GM21360 (cell line): ENCODE data around the gene PGRMC1.
"Not testable (repeated sequence)": the region's sequence is repeated elsewhere in the genome, so short reads cannot be mapped to it uniquely, and the experiment has no call there.

ENCODE experiments used
- ATAC-seq: cut with Tn5 transposase; IDR thresholded peaks from one replicate; pipeline ENCODE4 v1.9.1; 2021; ENCODE audit warnings: mild to moderate bottlenecking, moderate library complexity; ENCODE audit not compliant: unreplicated experiment

Gene PGRMC1

DNA sequence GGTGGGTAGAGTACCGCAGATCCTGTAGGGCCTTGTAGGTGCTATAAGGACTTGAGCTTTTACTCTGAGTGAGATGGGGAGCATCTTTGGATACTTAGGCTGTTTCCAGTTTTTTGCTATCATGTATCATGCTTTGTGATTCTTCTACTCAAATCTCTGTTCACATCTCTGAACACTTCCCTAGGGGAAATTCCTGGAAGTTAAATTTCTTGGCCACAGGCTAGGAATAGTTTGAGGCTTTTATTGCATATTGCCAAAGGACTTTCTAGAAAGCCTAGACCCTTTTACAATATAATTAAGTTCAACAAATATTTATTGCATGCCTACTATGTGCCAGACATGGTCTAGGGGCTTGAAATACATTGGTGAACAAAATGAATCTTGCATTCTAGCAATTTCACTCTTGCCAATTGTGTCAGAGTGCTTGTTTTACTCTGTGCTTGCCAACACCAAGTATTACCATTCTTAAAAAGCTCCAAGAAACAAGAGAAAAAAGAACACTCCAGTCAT, 4.1 kb upstream of the PGRMC1 start:
- ATAC-seq: no peak

DNA sequence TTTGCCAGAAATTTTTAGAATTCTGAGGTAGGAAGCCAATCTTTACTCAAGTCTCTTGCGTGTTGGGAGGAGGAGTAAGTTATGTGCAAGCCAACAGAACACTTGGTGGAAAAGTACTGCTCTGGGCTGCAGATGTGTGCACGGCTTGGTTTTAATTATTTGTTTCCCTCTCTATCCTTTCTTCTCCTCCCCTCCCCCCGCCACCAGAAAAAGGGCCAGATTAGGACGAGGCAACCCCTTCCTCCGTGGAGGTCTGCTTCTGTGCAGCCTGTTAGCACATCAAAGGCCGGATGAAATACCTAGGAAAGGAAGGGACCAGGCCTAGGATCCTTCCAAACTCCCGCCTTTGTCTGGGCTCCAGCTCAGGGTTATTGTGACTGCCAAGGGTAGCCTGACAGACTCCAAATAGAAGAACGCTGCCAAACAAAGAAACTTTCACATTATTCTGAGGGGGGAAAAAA, 1.0 kb upstream of the PGRMC1 start:
- ATAC-seq: no peak

DNA sequence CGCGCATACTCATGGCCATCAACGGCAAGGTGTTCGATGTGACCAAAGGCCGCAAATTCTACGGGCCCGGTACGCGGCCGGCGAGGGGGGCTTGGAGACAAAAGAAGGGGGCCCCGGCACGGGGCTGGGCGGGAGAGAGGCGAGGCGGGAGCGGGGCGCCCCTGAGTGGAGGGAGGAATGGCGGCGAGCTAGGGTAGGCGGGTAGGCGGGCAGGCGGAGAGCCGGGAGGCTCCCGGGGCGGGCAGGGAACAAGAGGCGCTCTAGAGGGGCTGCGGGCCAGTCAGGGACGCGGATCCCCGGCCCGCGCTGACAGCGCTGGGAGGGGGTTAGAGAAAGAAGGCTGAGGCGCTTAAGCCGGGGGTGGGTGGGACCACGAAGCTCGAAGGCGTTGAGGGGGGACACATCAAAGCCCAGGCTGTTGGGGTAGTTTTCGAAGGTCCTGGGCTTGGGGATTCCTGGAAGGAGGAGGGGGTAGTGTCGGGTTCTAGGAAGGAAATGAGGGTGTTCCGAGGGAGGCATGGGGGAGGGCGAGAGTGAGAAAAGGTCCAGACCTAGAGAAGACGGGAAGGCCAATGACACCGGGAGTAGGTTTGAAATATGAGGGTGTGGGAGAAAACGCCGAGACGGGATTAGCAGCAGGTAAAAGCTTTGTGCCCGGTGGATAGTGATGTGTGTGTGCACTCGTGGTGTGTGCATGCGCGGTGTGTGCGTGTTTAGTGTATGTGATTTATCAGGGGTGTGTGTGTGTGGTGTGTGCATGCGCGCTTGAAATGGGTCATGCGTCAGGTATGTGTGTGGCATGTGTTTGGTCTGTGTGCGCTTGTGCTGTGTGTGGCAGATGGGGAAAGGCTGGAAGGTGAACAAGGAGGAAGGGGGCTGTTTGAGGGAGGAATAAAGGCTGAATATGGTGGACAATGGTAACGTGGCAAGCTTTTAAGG, 807 bp downstream of the PGRMC1 start:
- ATAC-seq: peak; percentile 8

DNA sequence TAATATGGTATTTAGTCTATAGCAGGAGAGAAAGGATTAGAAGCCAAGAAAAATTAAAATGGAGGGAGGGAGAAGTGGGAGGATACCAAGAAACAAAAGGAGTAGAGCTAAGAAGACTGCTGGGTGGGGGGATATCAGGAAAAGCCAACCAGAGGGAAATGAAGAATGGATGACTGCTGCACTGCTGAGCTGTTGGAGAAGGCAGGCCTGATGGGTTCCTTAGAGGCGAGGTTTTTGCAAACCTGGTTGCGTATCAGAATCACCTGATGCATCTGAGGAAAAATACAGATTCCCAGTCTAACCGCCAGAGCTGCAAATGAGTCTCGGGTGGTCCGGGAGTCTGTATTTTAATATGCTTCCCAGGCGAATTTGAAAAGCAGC, 1.5 kb downstream of the PGRMC1 start:
- ATAC-seq: no peak

DNA sequence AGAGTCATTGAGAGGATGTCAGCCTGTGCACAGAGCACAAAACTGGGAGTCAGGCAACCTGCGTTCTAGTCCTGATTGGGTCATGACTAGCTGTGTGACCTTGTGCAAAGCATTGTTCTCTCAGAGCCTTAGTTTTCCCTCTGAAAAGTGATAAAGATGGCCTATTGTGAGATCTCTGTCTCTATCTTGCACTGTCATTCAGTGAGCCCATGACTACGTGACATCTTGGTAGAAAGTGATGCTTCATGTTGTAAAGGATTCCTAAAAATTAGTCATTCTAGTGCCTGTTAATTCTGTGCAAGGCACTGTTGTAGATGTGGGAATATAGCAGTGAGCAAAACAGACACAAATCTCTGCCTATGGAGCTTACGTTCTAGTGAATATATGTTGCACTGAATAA, 2.5 kb downstream of the PGRMC1 start:
- ATAC-seq: no peak

DNA sequence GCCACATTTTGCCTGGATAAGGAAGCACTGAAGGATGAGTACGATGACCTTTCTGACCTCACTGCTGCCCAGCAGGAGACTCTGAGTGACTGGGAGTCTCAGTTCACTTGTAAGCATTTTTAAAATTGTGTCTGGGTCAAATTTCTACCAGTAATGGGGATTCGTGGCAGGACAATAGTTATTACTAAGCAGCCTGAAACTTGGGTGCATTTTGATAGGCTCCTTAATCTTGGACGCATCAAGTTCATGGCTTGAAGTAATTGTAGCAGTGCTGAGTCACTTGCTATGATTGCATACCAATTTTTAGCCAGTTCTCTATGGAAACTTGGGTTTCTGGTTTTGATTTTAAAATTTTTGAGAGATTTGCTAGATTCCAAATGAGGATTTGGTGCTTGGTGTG, 4.3 kb downstream of the PGRMC1 start:
- ATAC-seq: no peak

DNA sequence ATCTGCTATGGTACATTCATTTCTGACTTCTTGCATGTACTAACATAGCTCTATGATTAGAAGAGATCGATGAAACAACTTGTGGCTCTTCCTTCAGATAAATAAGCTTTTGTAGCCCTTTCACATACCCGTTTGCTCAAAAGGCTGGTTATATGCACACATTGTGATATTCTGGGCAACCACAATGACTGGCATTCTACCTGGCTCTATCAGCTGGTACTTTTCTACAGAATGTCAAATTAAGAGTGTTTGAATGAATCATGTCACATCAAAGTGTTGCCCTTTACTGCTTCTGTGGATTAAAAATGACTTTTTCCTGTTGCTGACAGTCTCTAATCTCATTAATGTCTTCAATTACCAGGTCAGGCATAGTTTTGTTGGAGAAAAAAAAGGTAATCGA, 11.6 kb downstream of the PGRMC1 start:
- no peak for ATAC-seq

DNA sequence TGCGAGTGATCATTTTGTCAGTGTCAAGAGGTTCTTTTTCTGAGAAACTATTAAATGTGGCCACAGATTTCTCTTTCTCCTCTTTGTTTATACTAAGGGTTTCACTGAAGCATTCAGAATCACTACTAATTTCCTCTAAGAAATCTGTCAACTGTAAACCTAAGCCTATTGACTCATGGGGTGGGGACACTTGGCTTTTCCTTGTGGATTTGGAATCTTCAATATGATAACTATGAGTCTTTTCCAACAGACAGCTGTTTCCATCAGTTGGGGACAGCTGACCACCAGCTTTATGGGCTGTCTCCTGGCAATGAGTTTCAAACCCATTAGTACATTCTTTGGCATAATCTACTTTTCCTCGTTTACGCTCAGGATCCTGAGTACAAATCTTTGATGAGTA, 13.8 kb downstream of the PGRMC1 start:
- no peak for ATAC-seq

DNA sequence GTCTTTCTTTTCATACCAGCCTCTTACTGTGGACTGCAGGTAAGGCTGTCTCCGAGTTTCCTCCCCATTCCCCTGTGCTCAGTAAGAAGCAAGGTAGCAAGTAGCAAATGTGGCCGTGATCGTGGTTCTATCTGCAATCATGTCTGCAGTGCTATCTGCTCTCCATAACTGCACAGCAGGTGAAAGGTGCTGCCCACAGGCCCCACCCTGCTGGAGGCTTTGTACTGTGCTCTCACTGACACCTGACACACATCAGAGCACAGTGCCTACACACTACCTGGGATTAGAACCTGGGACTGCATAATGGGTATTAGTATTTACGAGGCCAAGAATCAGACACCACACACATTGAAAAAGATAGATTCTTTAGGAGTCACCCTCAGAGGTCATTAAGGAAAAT, 15.3 kb downstream of the PGRMC1 start:
- no peak for ATAC-seq

DNA sequence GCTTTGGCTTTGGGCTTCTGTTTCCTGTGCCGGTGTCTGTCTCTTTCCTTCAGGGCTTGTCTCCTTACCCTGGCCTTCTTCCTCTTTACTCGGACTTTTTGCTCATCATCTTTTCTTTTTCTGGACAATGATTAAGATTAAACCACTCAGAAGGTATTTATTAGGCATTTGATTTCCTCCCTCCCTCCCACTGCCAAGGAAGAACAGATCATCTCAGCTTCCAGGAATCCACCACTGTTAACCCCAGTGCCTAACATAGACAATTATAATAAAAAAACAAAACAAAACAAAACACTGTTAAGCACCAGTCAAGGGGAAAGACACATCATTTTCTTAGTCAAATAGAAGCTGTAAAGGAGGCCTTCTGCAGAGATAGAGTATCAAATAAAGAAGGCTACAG, 16.6 kb downstream of the PGRMC1 start:
- ATAC-seq: no peak

DNA sequence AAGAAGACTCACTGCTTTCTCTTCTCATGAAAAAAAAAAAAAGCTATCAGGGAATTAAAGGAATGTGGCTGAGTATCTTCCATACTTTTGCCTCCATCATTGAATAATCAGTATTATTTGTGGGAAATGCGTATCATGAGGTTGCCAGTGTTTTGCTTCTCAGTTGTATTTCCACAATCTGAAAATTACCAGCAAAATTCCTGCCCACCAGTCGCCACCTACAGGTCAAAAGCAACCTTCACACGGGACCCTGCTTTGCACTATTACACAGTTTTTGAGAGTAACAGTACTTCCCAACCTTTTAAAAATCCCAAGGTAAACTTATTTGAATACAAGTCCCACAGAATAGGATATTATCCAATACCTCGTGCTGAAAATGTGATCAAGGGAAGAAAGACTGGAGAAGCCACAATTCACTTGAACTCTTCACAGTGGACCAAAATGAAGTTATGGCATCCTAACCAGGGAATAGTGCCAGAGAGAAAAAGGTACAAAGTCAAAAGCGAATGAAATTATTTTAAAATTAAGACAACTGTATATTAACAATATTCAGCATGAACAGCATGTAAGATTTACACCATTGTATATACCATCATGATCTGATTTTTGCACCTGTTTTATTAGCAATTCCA, 30.4 kb downstream of the PGRMC1 start:
- no peak for ATAC-seq

DNA sequence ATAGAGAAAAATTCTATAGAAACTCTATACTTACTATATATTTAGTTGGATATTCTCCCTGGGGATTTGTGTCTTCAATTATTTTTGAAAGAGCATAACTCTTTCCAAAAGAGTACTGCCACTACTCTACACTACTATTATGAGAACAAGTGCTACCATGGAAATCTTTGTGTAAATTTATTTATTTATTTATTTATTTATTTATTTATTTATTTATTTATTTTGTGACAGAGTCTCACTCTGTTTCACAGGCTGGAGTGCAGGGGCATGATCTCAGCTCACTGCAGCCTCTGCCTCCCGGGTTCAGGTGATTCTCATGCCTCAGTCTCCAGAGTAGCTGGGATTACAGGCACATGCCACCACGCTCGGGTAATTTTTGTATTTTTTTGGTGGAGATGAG, 31.0 kb downstream of the PGRMC1 start:
- ATAC-seq: not testable (repeated sequence)

DNA sequence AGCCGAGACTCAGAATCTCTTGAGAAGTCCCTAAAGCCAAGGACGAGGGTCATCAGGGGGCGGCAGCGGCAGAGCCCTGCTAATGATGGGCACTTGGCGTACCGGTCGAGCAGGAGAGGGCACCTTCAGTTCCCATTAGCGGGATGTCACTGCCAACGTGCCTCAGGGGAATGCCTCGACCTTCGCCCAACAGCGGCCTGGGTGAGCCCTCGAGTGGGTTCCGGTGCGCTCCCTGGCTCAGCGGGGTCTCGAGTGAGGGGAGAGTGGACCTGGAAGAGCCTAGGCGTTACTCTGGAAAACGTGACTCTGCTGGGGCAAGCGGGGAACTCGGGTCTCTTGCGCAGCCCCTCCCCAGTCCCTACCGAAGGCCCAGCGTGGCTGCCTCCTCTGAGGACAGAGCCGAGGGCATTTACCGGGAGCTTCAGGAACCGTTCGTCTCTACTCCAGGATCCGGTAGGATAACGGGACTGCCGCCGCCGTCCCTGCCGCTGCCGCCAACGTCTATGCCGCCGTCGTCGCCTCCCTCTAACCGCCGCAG, 36.9 kb downstream of the PGRMC1 start:
- ATAC-seq: no peak

DNA sequence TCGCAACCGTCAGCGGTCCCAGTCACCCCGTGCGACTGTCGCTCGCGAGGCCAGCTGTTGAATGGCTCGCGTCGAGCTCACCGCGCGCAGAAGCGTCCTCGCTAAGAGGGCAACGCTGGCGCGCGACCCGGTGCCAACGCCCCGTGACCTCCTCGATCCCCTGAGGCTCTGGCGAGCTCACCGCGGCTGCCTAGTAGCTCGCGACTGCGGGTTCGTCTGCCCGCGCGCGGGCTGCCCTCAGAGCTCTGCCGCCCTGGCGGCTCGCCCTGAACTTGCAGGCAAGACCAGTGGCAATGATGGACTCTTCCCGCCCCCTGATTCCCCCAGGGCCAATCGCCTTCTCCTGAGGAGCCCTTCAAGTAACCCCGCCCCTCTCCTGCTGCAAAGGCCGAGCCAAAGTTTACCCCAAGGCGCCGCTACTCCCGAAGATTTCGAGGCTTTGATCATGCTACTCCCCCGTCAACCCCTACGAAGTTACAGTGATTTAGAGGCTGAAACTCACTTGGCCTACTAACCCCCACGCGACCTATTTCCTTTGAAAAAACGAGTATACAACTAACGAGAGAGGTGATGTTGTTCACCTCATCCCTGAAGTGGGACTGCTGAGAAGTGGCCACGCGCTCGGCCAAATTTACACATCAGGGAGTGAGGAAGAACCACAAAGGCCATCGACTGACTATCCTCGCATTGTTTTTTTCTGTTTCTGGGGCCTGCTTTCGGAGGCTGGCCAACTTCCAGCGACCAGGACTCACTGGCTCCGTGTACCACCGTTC, 37.5 kb downstream of the PGRMC1 start:
- no peak for ATAC-seq

DNA sequence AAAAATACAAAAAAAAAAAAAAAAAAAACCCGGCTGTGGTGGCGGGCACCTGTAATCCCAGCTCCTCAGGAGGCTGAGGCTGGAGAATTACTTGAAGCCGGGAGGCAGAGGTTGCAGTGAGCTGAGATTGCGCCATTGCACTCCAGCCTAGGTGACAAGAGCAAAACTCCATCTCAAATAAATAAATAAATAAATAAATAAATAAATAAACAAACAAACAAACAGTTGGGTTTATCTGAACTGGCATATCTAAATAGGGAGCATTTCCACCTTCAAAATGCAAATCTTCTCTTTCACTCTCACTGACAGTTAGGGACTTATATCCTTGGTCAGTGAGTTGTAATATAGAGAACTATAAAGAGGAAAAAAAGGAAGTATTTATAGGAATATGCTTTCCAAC, 46.3 kb downstream of the PGRMC1 start:
- not testable (repeated sequence) for ATAC-seq

DNA sequence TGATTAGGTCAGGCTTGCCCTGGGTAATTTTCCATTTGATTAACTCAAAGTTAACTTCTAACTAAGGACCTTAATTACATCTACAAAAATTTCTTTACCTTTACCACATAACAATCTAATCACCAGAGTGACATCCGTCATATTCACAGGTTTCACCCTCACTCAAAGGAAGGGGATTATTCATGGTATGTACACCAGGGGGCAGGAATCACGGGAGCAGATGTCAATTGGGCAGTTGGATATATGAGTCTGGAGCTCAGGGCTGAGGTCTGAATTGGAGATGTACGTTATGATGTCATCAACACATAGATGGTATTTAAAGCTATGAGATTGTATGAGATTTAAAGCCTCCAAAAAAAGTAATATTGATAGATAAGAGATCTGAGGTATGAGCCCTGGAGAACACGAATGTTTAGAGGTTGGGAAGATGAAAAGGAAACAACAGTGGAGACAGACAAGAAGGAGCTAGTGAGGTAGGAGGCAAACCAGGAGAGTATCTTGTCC, 52.9 kb downstream of the PGRMC1 start:
- ATAC-seq: no peak

DNA sequence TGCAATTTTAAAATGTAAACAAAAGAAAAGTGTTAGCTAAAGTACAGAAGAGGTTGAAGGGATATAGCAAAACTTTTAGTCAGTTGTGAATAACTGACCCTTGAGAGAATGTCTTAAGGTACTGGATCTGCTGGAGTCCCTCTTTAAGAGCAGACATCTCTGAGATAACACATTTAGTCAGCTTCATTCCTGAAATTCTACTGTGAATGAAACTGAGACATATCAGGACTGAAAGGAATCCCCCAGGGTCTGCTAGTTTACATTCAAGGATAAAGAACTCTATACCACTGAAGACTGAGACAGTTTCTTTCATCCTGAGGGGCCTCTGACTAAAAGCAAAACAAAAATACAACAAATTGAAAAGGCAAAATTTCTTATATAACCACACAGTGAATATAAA, 54.4 kb downstream of the PGRMC1 start:
- no peak for ATAC-seq

DNA sequence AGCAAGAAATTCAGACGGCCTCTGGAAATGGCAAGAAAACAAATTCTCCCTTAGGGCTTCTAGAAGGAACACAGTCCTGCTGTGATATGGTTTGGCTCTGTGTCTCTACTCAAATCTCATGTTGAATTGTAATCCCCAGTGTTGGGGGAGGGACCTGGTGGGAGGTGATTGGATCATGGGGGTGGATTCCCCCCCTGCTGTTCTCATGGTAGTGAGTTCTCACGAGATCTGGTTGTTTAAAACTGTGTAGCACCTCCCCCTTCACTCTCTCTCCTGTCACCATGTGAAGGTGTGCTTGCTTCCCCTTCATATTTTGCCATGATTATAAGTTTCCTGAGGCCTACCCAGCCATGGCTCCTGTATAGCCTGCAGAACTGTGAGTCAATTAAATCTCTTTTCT, 55.2 kb downstream of the PGRMC1 start:
- ATAC-seq: not testable (repeated sequence)

DNA sequence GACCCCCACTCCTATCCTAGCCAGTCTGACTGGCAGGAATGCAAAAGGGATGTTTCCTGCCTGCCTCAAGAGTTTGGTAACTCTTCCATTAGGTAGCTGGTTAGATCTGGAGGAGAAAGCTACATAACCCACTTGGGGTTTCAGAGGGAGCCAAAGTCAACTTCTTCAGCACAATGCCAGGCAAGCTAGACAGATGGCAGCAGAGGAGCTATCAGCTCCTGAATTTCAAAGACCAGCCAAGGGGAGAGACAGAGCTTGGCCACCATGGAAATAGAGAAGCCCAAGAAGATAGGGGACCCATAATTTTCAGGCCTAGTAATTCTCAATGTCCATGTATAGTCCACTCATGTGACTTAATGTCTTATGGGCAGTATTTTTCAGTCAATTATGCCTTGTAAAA, 56.4 kb downstream of the PGRMC1 start:
- ATAC-seq: no peak
